Activated CD4-positive, alpha-beta T cell treated with anti-CD3 and anti-CD28 coated beads, Interleukin-2, amount 50 U/mL, for 1 hour (primary cell): ENCODE data around the gene AKAP9.
"Not testable (repeated sequence)": the region's sequence is repeated elsewhere in the genome, so short reads cannot be mapped to it uniquely, and the experiment has no call there.

Experiments
- DNase-seq: peaks from one replicate; pipeline ENCODE4 v3.0.0-alpha.2; 2020

The AKAP9 gene

DNA sequence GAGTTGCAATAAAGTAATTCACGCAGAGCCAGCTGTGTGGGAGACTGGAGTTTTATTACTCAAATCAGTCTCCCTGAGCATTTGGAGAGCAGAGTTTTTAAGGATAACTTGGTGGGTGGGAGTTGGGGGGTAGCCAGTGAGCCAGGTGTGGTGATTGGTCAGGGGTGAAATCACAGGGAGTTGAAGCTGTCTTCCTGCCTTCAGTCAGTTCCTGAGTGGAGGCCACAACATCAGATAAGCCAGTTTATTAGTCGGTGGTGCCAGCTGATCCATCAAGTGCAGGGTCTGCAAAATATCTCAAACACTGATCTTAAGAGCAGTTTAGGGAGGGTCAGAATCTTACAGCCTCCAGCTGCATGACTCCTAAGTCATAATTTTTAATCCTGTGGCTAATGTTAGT lies 196.9 kb downstream of the AKAP9 start:
- no peak for DNase-seq

DNA sequence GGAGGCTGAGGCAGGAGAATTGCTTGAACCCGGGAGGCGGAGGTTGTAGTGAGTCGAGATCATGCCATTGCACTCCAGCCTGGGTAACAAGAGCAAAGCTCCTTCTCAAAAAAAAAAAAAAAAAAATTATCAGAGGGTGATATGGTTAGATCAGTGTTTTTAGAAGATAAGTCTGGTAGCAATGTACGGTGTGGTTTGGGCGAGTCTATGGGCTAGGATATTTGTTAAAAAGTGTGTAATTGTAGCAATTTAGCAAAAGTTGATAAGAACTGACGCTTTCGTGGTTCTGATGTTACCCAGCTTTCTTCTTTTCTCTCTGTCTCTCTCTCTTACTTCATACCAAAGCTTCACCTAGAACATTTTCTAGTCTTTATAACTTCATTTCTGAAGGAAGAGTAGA lies 200.5 kb downstream of the AKAP9 start:
- no peak for DNase-seq

DNA sequence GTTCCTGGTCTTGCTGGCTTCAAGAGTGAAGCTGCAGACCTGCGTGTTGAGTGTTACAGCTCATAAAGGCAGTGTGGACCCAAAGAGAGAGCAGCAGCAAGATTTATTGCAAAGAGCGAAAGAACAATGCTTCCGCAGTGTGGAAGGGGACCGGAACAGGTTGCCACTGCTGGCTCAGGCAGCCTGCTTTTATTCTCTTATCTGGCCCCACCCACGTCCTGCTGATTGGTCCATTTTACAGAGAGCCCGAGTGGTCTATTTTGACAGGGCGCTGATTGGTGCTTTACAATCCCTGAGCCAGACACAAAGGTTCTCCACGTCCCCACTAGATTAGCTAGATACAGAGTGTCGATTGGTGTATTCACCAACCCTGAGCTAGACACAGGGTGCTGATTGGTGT lies 202.1 kb downstream of the AKAP9 start:
- not testable (repeated sequence) for DNase-seq

DNA sequence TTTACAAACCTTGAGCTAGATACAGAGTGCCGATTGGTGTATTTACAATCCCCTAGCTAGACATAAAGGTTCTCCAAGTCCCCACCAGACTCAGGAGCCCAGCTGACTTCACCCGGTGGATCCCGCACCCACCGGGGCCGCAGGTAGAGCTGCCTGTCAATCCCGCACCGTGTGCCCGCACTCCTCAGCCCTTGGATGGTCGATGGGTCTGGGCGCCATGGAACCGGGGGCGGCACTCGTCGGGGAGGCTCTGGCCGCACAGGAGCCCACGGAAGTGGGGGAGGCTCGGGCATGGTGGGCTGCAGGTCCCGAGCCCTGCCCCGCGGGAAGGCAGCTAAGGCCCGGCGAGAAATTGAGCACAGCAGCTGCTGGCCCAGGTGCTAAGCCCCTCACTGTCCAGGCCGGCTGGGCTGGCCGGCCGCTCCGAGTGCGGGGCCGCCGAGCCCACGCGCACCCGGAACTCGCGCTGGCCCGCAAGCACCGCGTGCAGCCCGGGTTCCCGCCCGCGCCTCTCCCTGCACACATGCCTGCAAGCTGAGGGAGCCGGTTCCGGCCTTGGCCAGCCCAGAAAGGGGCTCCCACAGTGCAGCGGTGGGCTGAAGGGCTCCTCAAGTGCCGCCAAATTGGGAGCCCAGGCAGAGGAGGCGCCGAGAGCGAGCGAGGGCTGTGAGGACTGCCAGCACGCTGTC lies 202.7 kb downstream of the AKAP9 start:
- DNase-seq = not testable (repeated sequence)

DNA sequence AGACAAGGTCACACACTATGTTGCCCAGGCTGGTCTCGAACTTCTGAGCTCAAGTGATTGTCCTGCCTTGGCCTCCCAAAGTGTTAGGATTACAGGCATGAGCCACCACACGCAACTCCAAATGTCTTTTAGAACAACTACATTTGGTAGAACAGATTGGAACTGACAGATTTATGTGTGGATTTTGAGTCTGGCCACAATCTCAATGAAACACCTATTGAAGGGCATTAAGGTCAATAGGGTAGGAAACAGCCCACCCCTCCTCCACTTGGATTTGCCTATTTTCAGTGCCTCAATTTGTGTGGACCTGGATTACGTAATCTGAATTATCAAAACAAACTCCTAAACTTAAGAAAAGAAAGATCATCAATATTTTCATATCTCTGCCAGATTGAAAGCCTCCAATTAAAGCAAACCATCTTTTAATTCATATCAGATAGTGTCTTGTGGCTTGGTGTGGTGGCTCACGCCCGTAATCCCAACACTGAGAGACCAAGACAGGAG lies 209.1 kb downstream of the AKAP9 start:
- DNase-seq = no peak

DNA sequence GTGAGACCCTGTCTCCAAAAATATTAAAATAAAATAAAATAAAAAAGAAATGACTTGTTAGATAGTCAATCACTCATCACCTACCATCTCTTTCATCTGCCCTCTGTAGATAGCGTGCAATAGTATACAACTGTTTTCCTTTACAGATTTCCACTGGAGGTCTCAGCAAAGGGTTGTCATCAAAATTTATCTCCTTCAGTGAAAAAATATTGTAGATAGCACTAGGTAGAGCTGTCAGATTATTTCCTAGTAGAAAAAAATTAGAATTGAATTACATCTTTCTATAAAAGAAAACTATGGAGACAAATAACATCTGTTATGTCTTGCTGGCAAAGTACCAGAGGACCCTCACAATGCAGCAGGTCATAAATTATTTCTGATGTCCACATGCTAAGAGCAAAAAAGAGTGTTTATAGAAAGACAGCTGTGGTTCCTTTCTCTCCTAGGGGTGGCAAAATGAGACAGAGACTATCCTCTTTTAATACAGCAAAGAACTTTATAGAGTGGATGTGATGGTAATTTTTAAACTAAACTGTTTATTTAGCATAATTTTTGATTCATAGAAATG lies 209.9 kb downstream of the AKAP9 start:
- DNase-seq = no peak

DNA sequence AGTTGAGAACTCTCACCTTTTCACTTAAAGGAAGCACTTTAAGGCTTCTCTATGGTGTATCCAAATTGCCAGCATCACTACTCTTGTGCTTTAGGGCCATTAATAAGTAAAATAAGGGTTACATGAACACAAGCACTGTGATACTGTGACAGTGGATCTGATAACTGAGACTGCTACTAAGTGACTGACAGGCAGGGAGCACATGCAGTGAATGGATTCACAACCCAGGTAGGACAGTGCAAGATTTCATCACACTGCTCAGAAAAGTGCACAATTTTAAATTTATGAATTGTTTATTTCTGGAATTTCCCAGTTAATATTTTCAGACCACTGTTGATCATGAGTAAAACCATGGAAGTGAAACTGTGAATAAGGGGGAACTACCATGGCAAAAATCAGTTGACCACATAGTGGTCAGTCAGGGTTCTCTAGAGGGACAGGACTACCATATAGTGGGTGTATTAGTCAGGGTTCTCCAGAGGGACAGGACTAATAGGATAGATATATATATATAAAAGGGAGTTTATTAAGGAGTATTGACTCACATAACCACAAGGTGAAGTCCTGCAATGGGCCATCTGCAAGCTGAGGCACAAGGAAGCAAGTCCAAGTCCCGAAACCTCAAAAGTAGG lies 214.6 kb downstream of the AKAP9 start:
- no peak for DNase-seq

DNA sequence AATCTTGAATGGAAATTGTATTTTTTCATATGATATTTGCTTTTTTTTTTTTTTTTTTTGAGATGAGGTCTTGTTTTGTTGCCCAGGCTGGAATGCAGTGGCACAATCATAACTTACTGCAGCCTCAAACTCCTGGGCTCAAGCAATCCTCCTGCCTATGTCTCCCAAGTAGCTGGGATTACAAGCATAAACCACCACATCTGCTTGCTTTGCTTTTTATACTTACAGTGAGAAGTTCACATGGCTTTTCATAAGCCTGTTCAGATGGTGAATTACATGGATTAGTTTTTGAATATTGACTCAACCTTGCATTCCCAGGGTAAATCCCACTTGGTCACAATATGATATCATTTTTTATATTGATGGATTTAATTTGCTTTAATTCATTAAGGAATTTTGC lies 216.3 kb downstream of the AKAP9 start:
- DNase-seq = no peak

DNA sequence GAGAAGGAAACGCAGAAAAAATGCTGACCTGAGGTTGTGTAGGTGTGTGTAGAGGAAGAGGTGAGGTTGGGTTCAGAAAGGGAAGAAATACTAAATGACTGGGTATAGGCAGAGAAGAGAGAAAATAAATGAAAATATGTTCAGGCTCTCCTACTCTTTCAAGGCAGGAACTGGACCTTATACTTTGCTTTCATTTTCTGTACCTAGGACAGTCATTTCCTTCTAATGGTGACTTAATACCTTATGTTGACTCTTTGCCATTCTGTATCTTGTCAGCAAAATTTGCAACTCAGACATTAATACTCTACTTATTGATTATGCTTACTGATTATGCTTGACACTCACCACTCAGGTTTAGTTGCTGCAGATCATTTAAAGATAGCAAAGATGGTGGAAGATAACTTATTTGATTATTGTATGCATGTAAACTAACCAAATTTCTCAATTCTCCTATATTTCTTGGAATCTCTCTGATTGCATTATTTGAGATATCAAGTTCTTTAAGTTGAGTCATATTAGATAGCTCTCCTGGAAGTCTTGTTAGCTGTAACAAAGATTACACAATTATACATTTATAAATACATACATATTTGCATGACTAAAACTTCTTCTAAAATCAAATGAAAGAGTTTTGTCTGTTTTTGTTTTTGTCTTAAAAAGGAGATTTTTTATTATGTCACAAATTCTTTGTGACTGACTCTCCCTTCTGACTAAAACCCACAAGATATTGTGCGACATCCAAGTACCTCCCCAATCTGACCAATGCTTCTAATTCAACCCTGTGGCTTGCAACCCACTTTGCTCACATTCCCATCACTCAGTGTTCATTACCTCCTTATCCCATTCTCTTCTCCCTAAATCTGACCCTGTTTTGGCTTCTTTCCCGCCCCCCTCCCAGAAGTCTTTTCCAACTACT lies 218.3 kb downstream of the AKAP9 start:
- no peak for DNase-seq
